ENCODE measurements around the gene PLPPR1.

- TF ChIP-seq HNF4G (IDR thresholded peaks at IDR 0.05) (no peak), SP1 (IDR thresholded peaks at IDR 0.05) (no peak), CTCF (IDR thresholded peaks at IDR 0.05; ENCODE audit: low read depth, low read length, missing input control) (no peak), RXRA (IDR thresholded peaks at IDR 0.05) (no peak), JUND (IDR thresholded peaks at IDR 0.05) (no peak), YY1 (IDR thresholded peaks at IDR 0.05) (no peak)
- TF ChIP-seq, protein P1, sequence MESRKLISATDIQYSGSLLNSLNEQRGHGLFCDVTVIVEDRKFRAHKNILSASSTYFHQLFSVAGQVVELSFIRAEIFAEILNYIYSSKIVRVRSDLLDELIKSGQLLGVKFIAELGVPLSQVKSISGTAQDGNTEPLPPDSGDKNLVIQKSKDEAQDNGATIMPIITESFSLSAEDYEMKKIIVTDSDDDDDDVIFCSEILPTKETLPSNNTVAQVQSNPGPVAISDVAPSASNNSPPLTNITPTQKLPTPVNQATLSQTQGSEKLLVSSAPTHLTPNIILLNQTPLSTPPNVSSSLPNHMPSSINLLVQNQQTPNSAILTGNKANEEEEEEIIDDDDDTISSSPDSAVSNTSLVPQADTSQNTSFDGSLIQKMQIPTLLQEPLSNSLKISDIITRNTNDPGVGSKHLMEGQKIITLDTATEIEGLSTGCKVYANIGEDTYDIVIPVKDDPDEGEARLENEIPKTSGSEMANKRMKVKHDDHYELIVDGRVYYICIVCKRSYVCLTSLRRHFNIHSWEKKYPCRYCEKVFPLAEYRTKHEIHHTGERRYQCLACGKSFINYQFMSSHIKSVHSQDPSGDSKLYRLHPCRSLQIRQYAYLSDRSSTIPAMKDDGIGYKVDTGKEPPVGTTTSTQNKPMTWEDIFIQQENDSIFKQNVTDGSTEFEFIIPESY (IDR thresholded peaks at IDR 0.05) = no peak
Observed at GRCh38 chr9:101014566-101014965, 14.0 kb upstream of the PLPPR1 start.
